HG03432 (cell line): Measurements from ENCODE around the gene EFCAB11.

Source experiments
- ATAC-seq: cut with Tn5 transposase; IDR thresholded peaks from one replicate; pipeline ENCODE4 v1.9.1; 2021; ENCODE audit warnings: mild to moderate bottlenecking, moderate library complexity; ENCODE audit not compliant: unreplicated experiment

The EFCAB11 gene

DNA sequence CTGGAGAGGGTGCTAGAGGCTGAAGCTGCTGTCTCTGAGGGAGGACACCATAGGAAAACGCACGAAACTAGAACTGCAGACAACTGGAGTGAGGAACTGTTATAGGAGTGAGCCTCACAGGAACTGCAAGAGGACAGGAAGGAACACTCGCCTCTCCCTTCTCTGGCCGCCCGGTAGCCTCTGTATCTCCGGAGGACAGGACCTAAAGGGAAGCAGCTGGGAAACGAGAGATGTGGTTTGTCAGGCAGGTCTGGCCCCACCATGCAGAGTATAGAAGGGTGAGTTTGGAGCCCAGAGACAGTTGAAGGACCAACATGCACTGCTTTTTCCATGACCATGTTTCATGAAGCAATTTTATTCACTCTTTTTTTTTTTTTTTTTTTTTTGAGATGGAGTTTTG lies 127.3 kb downstream of the EFCAB11 start:
- ATAC-seq = no peak

DNA sequence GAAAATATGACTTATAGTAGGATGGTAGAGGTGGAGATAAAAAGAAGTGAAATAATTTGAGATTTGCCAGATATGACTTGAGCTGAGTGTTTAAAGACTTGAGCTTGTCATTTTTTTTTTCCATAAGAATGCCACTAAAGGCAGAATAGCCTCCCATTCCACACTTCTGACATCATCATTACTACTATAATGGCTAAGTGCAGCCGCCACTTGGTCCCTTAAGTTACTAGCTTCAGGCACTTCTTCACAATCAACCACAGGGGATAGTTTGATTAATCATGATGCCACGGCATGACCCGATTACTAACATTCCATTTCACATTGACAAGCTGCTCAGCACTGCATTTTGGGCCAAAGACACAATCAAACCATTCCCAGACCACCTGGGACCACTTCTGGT lies 127.9 kb downstream of the EFCAB11 start:
- no peak for ATAC-seq

DNA sequence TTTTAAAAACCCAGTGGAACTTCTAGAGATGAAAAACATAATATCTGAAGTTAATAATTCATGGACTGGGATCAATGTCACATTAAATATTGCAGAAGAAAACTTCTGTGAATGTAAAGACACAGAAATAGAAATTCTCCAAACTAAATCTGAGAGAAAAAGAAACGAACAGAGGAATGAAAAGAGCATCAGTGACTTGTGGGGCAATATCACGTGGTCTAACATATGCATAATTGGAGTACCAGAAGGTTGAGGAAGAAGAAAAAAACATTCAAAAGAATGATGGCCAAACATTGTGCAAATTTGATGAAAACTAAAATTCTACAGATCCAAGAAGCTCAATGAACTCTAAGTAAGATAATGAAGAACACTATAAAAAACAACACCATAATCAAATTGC lies 130.8 kb downstream of the EFCAB11 start:
- ATAC-seq = no peak

DNA sequence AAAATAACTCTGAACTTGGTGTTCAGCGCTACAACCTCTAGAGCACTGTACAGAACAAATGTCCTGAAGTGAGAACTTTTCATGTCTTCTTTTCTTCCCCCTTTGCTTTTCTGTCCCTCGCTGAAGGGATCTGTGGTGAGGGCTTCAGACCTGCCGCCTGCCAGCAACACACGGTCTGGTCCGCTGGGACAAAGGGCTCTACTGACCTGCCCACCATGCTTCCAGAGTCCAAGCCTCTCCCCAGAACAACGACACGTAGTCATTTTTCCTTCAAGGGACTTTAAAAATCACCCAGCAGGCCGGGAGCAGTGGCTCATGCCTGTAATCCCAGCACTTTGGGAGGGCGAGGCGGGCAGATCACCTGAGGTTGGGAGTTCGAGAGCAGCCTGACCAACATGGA lies 140.4 kb downstream of the EFCAB11 start:
- ATAC-seq = no peak

DNA sequence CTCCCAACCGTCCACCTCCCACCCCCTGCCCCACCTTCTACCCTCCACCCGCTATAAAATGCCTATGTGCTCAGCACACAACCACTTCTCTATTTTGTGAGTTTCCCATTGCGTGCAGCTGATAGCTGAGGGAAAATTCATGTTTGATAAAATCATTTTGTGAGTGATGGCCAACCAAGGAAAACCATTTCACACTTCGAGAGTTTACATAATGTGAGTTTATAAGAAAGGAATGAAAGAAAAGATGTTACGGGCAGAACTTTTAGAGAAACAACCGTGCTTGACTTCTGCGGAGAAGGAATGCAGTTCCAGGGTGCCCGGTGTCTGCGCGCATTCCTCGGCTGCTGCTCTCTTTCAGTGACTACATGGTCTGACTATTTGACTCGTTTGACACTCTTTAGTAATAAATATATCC lies 140.9 kb downstream of the EFCAB11 start:
- no peak for ATAC-seq

DNA sequence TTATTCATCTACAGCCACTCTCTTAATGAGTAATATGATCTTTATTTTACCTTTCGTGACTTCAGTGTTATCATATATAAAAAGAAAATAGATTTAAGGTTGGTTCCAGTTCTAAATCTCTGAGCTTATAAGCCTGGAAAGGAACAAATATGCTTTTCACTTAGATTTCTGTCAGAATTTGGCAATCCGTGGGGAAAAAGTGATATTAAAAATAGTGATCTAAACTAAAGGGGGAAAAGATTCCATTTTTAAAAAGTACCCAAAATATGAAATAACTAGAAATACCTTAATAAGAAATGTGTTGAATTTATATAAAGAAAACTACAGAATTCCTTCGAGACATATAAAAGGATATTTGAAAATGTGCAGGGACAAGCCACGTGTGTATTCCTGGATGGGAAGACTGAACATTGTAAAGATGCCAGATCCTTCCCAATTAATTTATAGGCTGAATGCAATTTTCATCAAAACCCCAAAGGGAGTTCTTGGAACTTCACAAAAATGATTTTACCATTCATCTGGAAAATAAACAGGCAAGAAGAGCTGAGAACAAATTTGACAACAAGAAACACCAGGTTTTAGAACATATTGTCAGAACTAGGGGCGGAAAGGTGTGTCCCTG lies 142.5 kb downstream of the EFCAB11 start:
- no peak for ATAC-seq

DNA sequence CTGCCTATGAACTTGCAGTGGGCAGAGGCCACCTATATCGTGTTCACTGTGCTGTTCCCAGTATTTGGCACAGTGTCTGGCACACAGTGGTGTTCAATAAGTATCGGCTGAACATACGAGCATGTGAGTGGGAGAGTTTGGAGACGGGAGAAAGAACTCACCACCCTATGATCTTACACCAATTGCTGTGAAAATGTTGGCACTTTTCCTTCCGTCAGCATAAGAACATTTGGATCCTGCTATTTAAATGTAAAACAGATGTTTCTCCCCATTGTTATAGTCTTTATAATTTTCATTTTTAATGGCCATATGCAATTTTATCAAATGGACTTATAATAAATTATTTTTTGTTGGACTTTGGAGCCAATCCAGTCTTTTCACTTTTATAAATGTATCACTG lies 144.4 kb downstream of the EFCAB11 start:
- ATAC-seq = no peak

DNA sequence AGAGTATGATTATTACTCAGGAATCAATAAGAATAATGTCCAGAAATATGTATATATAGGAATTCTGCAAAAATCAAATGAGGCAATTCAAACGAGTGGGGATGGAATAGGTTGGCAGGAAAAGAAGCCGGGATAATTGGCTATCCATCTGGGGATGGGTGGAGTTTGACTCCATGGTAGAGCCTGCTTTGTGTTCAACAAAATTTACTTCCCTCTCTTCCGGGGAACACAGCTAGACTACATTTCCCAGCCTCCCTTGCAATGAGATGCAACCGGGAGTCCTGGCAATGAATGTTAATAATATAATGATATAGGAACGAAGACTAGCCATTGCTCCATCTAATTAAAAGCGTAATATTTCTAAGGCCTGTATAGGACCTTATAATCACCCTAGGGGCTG lies 146.6 kb downstream of the EFCAB11 start:
- ATAC-seq = no peak

DNA sequence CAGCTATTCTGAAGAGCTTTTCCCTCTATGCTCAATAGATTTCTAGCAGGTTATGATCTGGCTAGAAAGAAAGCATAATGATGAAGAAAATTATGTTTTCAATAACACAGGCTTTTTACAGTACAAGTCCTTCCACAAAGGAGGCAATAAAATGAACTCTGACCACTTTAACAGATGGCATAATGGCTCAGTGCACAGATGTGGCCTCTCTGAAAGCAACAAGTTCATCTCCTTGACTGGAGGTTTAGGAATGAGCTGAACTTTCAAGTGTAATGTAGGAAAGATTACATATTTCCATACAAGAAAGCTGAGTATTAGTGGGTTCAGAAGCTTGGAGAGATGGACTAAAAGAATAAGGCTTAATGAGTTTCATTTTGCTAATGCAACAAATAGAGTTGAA lies 147.4 kb downstream of the EFCAB11 start:
- no peak for ATAC-seq

DNA sequence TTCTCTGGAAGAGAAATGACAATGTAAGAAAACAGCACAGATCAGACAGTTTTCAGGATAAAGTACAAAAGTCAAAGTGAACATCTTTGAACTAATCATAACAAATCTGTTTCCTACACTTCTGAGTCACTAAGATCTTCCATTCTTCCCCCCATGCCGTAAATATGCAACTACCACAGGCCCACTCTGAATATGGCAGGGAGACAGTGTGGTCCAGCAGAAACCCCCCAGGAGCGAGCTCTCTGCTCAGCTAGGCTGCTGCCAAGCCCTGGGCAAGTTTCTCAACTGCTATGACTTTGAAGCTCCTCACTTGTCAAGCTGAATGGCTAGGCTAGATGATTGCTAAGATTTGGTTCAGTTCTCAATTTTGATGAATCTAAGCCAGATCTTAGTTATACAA lies 148.1 kb downstream of the EFCAB11 start:
- ATAC-seq = no peak

DNA sequence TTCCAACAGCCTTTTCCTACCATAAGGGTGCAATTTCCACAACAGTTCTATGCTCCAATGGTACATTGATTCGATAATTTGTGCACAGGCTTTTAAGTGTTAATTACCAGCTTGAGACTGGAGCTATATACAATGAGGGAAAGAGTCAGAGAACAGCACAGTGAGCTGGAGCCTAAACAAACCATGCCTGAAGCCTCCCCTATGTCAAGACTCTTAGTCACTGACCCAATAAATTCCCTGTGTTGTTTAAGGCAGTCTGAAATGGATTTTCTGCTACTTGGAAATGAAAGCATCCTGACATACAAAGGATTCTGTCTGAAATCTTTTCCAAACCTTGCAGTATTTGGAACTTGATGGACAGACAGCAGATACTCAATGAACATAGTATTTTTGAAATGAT lies 149.0 kb downstream of the EFCAB11 start:
- no peak for ATAC-seq

DNA sequence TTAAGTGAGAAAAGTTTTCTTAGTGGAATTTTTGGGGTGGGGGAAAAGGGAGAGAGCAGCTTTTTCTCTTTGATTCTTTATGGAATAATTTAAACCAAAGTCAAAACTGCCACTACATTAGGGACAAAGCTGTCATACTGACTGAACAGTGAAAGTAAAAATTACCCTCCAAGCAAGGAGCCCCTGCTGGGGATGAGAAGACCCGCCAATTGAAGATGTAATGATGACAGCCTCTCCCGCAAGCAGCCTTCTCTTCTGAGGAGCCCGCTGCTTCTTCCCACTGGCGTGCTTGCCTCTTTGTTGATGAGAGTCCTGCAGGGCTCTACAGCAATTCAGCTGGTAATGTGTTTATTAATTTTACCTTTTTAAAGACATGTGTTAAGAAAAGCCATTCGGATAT lies 151.0 kb downstream of the EFCAB11 start:
- no peak for ATAC-seq

DNA sequence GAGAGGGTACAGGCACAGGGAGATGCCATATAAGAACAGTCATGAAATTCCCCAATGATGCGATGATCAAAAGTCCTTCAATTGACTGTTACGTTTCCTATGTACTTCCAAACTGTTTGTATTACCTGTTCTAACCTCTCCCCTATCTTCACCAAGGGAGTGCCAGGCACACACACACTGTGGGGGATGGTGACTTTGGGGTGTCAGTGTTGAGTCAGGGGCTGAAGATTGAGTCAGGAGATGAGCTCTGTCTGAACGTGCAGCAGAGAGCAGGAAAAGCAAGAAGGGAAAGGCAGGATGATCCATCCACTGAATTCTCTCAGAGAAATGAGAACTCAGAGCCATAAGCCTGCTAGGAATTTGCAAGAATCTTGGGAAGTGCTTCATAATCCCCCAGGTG lies 153.4 kb downstream of the EFCAB11 start:
- no peak for ATAC-seq

DNA sequence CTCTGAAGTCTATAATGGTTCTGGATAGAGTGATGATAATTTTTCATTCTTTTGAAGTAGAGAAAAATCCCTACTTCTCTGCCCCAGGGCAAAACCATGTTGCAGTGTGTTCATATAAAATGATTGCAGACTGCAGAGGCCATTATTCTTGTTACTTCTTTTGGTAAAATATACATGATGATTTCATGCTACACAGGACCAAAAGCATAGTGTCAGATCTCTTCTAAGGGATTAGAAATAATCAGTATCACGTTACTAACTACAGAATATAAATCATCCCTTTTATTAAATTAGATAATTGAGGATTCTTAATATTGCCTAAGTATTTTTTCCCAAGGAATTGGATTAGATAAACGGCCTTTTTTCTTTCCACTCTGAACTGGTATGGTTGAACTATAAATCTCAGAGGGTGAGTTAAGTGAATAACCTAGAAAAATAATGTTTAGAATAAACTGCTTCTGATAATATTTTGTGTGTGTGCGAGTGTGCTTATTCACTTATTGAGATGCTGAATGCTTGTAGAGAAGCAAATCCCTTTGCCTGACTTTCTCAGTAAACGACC lies 156.2 kb downstream of the EFCAB11 start:
- no peak for ATAC-seq

DNA sequence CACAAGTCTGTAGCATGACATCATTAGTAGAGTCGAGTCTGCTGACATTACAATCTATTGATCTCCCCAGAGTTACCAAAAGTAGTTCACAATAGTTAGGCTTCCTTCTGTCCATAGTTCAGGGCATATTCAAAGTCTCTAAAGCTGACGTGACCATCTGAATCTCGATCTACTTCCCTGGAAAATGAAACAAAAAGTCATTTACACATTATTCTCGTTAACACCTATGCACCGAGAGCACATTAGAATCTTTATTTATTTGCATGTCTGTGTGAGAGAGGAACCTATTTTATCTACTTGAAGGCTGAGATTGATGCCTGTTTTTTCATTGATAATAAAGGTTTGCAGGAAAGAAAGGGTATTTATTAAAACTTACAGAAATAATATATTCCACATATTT lies 157.4 kb downstream of the EFCAB11 start:
- ATAC-seq = no peak

DNA sequence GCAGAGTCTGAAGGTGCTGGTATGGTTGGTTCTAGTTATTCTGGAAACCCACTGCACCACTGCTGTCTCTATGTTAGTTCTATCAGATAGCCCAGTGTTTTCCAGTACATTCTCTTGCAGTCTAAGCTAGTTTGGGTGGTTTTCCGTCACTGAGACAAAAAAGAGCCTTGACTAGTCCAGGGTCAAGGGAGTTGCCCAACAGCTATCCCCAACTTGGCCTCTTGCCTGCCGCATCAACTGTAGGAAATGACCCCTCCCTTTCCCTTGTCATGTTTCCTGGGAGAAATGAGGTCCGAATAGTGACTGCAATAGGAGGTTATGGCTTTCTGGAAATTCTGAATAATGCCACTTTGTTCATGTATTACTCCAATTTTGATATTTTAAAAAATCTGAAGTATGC lies 160.4 kb downstream of the EFCAB11 start:
- ATAC-seq = no peak

DNA sequence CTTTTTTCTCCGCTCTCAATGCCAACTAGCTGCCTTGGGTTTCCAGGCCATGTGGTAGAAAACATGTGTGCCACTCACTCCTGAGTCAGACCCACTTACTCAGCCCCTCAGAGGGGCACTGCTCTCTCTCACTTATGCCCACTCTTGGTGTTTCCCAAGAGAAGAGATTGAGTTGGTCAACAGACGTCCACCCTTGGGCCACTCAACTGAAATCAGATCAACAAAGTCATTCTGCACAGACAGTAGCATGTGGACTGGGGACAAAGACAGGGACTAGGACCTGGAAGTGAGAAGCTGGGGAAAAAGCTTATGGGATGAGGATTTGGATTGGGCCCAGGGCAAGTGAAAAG lies 161.2 kb downstream of the EFCAB11 start:
- no peak for ATAC-seq

DNA sequence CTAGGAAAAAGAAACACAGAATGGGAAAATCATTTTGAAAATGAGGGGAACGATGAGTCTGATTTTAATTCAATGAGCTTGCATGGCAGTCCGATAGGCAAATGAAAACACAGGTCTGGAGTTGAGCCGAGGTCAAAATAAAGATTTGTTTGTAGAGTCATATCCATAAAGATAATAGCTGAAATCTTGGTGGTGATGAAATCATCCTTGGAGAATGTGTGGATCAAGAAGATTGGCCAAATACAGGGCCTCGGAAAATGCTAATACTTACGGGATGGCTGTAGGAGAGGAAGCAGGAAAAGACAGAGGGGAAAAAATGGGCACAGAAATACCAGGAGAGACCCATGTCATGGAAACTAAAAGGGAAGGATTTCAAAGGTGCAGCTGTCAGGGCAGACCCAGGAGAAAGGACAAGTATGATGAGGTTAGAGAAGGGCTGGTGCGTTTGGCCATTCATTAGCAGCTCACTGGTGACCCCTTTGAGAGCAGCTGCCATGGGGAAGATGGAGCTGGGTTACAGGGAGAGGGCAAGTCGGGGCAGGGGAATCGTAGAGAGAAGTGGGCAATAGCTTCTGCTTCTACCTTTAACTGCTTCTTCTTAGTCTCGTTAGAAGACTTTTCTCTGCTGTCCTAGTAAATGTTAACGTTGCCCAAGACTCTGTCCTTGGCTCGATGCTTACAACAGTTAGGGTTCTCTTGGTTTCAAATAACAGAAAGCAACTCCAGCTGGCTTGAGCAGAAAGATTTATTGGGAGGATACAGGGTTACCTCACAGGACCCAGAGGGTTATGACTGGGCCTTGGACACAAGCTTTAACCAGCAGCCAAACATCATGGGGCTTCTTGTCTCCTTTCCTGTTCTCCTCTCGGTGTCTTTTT lies 161.8 kb downstream of the EFCAB11 start:
- no peak for ATAC-seq

DNA sequence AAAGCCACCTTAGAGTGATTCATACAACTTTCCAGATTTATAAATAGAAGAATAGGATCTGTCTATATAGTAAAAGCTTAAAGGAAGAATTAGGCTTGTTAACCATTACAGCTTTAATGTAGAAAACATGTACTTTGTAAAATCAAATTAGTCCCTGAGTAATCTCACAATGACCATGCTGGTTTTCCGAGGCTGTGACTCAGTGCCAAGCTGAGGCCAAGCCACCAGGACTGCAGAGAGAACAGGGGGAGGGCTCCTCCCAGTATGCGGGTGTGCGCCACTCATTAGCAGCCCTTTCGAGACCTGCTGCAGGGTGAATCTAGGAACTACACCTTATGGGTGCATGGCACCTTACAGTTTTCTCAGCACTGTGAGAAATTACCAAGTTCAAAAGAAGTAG lies 167.0 kb downstream of the EFCAB11 start:
- no peak for ATAC-seq

DNA sequence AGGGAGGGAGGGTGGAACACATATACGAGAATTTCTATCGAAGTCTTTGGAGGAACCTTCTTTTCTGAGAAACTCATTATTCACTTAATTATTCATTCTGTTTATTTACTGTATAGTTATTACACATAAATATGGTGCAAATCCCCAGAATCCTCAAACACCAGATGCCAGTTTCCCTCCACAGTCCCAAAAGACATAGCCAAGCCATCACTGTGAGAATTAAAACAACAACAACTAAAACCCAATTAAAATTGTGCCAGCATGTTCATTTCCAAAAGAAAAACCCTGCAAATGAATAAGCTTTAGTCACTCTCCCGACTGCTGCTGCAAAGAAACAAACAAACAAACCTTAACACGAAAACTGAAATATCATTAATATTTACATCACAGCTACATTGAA lies 173.5 kb downstream of the EFCAB11 start:
- no peak for ATAC-seq

DNA sequence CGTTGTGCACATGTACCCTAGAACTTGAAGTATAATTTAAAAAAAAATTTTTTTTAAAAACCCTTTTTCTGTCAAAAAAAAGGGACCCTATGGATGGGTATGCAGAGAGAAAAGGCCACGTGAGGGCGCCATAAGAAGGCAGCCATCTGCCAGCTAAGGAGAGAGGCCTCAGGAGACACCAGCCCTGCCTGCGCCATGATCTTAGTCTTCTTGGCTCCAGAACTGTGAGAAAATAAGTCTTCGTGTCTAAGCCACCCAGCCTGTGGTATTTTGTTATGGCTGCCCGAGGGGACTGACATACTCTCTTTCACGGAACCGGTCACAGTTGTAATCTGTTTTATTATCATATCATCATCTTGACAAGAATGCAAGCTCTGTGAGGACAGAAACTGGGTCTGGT lies 174.8 kb downstream of the EFCAB11 start:
- no peak for ATAC-seq

DNA sequence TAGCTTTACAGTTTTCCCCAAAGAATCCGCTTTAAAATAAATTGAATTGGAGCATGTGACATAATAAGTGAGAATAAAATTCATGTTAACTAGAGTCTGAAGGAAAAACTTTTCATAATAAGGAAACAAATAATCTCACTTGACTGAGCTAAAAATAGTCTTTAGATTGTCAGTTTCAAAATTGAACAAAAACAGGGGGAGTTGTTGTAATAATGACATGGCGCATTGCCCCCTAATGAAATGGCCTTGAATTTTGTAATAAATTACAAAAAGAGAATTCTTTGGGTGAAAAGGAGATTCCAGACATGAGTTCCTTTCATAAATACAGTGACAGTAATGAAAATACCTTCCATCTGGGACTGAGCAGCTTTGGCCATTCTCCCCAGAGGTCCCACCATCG lies 178.6 kb downstream of the EFCAB11 start:
- ATAC-seq = no peak
